NCI-H128 (cell line): ENCODE measurements around the gene FBXO42.

Source experiments
- DNase-seq: peaks from one replicate; lab custom pipeline; 2025; ENCODE audit not compliant: unreplicated experiment; lab: John Stamatoyannopoulos, UW

FBXO42 gene

GRCh38 chr1:16206547-16207317, 145.5 kb downstream of the FBXO42 start:
- DNase-seq, result peak; percentile 93

GRCh38 chr1:16205891-16206546, 146.3 kb downstream of the FBXO42 start:
- DNase-seq, result no peak

GRCh38 chr1:16205334-16205671, 147.0 kb downstream of the FBXO42 start:
- DNase-seq, result no peak

- DNase-seq, result peak; percentile 36
Observed at GRCh38 chr1:16204634-16205333, 147.5 kb downstream of the FBXO42 start.

- no peak for DNase-seq
Observed at GRCh38 chr1:16204216-16204615, 148.1 kb downstream of the FBXO42 start.

GRCh38 chr1:16203550-16203949, 148.7 kb downstream of the FBXO42 start:
- DNase-seq, result no peak

GRCh38 chr1:16202281-16203210, 149.7 kb downstream of the FBXO42 start:
- DNase-seq, result no peak

- DNase-seq, result no peak
Observed at GRCh38 chr1:16199700-16200099, 152.6 kb downstream of the FBXO42 start.

- DNase-seq, result no peak
Observed at GRCh38 chr1:16199157-16199501, 153.2 kb downstream of the FBXO42 start.

GRCh38 chr1:16198444-16199156, 153.7 kb downstream of the FBXO42 start:
- no peak for DNase-seq

- DNase-seq, result no peak
Observed at GRCh38 chr1:16196874-16197273, 155.4 kb downstream of the FBXO42 start.
